ENCODE data around the gene RBX1.

The RBX1 gene

GRCh38 chr22:40967111-40967760, 16.1 kb downstream of the RBX1 start:
- H3K4me2 ChIP-seq (ENCODE audit: low read length) = peak overlapping the region; percentile 19
- no peak overlapping the region for H2AFZ ChIP-seq
- no peaks in the 10 kb centered on the region for H3K9me3 ChIP-seq (ENCODE audit: control insufficient read depth, low read length)
- no peak overlapping the region for H3K27ac ChIP-seq
- H3K4me1 ChIP-seq = no peaks in the 10 kb centered on the region
- H3K9ac ChIP-seq = no peak overlapping the region
- H3K4me3 ChIP-seq (ENCODE audit: low read depth, low read length) = no peak overlapping the region
- H3K36me3 ChIP-seq (ENCODE audit: control insufficient read depth, insufficient read depth, low read length) = no peaks in the 10 kb centered on the region
- TF ChIP-seq CTCF (IDR thresholded peaks at IDR 0.05) = no peak
- H3K79me2 ChIP-seq = peaks cover 4% of the 10 kb centered on the region
- H3K27me3 ChIP-seq (ENCODE audit: control insufficient read depth, insufficient read depth, low read length) = no peaks in the 10 kb centered on the region

- no peak for TF ChIP-seq CTCF (IDR thresholded peaks at IDR 0.05)
- H3K27ac ChIP-seq = no peak overlapping the region
- H3K9ac ChIP-seq = no peak overlapping the region
- no peaks in the 10 kb centered on the region for H3K27me3 ChIP-seq (ENCODE audit: control insufficient read depth, insufficient read depth, low read length)
- H3K79me2 ChIP-seq = no peaks in the 10 kb centered on the region
- H2AFZ ChIP-seq = no peak overlapping the region
- no peak overlapping the region for H3K4me3 ChIP-seq (ENCODE audit: low read depth, low read length)
- H3K9me3 ChIP-seq (ENCODE audit: control insufficient read depth, low read length) = no peaks in the 10 kb centered on the region
- H3K4me1 ChIP-seq = no peaks in the 10 kb centered on the region
- no peak overlapping the region for H3K4me2 ChIP-seq (ENCODE audit: low read length)
- H3K36me3 ChIP-seq (ENCODE audit: control insufficient read depth, insufficient read depth, low read length) = no peaks in the 10 kb centered on the region
These were observed 21.4 kb downstream of the RBX1 start for GRCh38 chr22:40972587-40972986.

- Histone ChIP-seq H3K4me1 (no peaks in the 10 kb centered on the region), H3K9ac (no peak overlapping the region), H3K4me2 (ENCODE audit: low read length) (no peak overlapping the region), H3K9me3 (ENCODE audit: control insufficient read depth, low read length) (no peaks in the 10 kb centered on the region), H3K27me3 (ENCODE audit: control insufficient read depth, insufficient read depth, low read length) (no peaks in the 10 kb centered on the region), H3K36me3 (ENCODE audit: control insufficient read depth, insufficient read depth, low read length) (no peaks in the 10 kb centered on the region), H3K27ac (no peak overlapping the region), H3K79me2 (no peaks in the 10 kb centered on the region), H3K4me3 (ENCODE audit: low read depth, low read length) (no peak overlapping the region), H2AFZ (no peak overlapping the region)
- no peak for TF ChIP-seq CTCF (IDR thresholded peaks at IDR 0.05)
These were observed 22.0 kb downstream of the RBX1 start for GRCh38 chr22:40973144-40973543.

GRCh38 chr22:40975366-40975765, 24.2 kb downstream of the RBX1 start:
- no peak overlapping the region for H2AFZ ChIP-seq
- no peak overlapping the region for H3K4me2 ChIP-seq (ENCODE audit: low read length)
- no peak for TF ChIP-seq CTCF (IDR thresholded peaks at IDR 0.05)
- no peak overlapping the region for H3K27ac ChIP-seq
- H3K9ac ChIP-seq = no peak overlapping the region
- no peaks in the 10 kb centered on the region for H3K9me3 ChIP-seq (ENCODE audit: control insufficient read depth, low read length)
- H3K36me3 ChIP-seq (ENCODE audit: control insufficient read depth, insufficient read depth, low read length) = no peaks in the 10 kb centered on the region
- H3K79me2 ChIP-seq = no peaks in the 10 kb centered on the region
- H3K27me3 ChIP-seq (ENCODE audit: control insufficient read depth, insufficient read depth, low read length) = no peaks in the 10 kb centered on the region
- no peak overlapping the region for H3K4me3 ChIP-seq (ENCODE audit: low read depth, low read length)
- H3K4me1 ChIP-seq = no peaks in the 10 kb centered on the region
